GM12892 (cell line): ENCODE measurements around the gene KCNMA1.

Experiments
- POLR2A ChIP-seq: IDR thresholded peaks from 2 replicates; pipeline ENCODE4 v1.6.1; 2011; ENCODE audit warnings: low read depth, low read length, control low read depth
- POLR2AphosphoS5 ChIP-seq: IDR thresholded peaks from 2 replicates; pipeline ENCODE4 v1.6.1; 2011; ENCODE audit warnings: low read depth, low read length, control low read depth
- TAF1 ChIP-seq: IDR thresholded peaks from 2 replicates; pipeline ENCODE4 v1.6.1; 2011; ENCODE audit warnings: low read depth, mild to moderate bottlenecking, control low read depth, low read length, borderline replicate concordance

DNA sequence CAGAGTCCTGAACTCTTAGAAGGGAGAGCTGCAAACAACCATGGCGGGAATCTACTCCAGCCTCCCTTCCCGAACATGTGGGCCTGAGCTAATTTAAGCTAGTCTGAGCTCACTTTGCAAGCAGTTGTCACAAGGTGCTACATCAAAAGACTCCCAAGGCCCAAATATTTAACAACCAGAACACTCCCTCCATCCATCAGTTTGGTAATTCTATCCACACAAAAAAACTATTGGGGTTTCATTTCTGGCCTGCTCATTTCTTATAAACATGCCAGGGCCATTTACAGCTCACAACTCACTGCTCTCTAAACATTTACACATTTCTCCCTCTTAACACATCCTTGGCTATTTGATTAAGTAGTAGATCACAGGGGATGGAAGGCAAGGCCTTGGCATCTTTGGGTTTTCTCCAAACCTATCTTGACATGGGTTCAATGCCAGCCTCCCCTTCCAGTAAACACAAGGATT is 263.4 kb downstream of the KCNMA1 start:
- TF ChIP-seq POLR2A (no peak), POLR2AphosphoS5 (no peak), TAF1 (no peak)
